GM18508 (cell line): ENCODE data around the gene NOTCH2NLA.
"Not testable (repeated sequence)": the region's sequence is repeated elsewhere in the genome, so short reads cannot be mapped to it uniquely, and the experiment has no call there.

Experiments
- ATAC-seq: cut with Tn5 transposase; IDR thresholded peaks from one replicate; pipeline ENCODE4 v1.9.1; 2021; ENCODE audit warnings: moderate number of reproducible peaks; ENCODE audit not compliant: insufficient read depth, unreplicated experiment

NOTCH2NLA gene

DNA sequence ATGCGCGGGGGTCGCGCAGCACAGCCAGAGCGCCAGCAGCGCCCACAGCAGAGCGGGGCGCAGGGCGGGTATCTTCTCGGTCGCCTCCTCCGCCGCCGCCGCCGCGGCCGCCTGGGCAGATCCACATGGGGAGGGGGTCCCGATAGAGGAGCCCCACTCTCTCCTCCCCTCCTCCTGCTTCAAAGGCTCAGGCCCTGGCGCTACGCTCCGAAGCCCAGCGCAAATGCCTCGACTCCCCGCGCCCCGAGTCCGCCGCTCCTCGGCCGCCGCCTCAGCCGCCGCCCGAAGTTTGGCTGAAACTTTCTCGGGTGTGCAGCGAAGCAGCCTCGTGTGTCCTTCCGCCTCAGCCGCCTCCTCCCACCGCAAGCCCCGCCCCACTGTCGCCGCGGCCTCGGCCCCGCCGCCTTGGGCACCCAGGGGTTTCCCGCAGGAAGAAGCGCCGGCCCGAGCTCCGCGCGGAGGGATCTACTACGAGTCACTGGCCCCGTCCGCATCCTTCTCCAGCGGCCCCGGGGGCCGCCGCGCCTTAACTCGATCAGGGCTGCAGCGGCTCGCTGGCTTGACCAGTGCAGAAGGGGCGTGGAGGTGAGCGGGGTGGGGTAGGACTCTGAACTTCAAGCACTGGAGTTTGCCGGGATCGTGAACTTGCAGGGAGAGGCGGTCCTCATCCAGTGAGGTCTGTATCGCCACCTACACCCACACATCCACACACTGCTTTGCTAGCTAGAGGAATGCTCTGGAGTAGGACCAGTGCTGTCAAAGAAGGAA is at the start of gene NOTCH2NLA:
TSS of gene NOTCH2NLA (minus strand) at position 312 of the 768 bp plus-strand sequence. CDS start 39,684 bp downstream, outside the sequence.
- ATAC-seq, result not testable (repeated sequence)

GRCh38 chr1:146278346-146278745 is 49.5 kb upstream of the NOTCH2NLA start:
- peak; percentile 38 for ATAC-seq

- not testable (repeated sequence) for ATAC-seq
Measured at GRCh38 chr1:146277087-146277486, 48.3 kb upstream of the NOTCH2NLA start.

DNA sequence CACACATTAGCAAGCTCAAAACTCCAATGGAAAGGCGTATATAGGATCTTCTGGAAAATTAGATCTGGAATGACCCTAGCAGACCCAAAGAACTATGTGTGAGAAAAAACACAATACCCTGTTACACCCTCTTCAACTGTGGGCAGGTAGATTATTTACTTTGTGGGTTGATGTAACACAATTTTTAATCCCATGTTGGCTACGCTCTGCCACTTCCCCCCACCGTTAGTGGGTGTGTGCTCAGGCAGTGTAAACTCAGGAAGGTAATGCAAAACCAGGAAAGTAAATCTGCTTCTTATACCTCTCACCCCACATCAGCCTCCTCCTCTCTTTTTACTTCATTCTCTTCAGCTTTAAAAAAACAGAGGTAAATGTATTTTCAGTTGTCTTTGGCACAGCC is 45.3 kb upstream of the NOTCH2NLA start:
- not testable (repeated sequence) for ATAC-seq

- not testable (repeated sequence) for ATAC-seq
Measured at GRCh38 chr1:146273194-146273593, 44.4 kb upstream of the NOTCH2NLA start.

DNA sequence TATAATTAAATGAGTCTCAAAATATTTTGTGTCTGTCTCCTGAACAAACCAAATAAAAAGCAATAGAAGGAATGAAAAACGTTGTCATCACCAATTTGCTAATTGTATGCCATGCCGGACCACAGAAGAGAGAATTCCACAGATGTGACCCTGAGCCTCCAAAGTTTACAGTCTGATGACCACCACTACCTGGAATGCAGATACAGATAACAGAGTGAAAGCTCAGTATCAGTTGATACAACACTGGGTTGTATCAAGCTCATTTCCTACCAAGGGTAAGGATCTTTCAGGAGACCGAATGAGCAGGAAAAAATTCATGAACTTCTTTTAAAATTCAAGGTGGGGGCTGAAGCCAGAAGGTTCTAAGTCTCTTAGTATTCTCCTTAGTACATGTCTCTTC is 43.9 kb upstream of the NOTCH2NLA start:
- ATAC-seq, result not testable (repeated sequence)

DNA sequence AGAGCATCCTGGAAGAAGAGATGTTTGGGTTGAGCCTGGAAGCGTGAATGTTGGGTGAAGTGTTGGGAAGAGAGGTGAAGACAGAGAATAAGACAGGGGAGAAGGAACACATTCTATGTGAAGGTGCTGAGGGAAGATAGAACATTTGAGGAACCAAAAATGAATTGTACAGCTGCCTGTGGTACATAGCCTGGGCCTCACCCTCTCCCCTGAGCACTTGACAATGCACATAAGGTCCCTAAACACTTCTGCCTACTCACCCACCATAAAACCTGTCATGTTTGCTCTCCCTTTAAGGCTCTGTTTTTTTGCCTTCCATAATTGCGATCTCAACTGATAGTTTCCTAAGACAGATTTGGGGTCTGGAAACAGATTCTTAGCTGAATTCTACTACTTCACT is 43.2 kb upstream of the NOTCH2NLA start:
- ATAC-seq, result not testable (repeated sequence)

GRCh38 chr1:146270129-146270528 is 41.3 kb upstream of the NOTCH2NLA start:
- ATAC-seq, result not testable (repeated sequence)

GRCh38 chr1:146266179-146266748 is 37.4 kb upstream of the NOTCH2NLA start:
- ATAC-seq, result not testable (repeated sequence)

- ATAC-seq, result not testable (repeated sequence)
Measured at GRCh38 chr1:146264761-146265160, 35.9 kb upstream of the NOTCH2NLA start.

- not testable (repeated sequence) for ATAC-seq
Measured at GRCh38 chr1:146260006-146260730, 31.3 kb upstream of the NOTCH2NLA start.

- ATAC-seq, result not testable (repeated sequence)
Measured at GRCh38 chr1:146257992-146258552, 29.3 kb upstream of the NOTCH2NLA start.

- not testable (repeated sequence) for ATAC-seq
Measured at GRCh38 chr1:146254569-146255197, 25.9 kb upstream of the NOTCH2NLA start.

DNA sequence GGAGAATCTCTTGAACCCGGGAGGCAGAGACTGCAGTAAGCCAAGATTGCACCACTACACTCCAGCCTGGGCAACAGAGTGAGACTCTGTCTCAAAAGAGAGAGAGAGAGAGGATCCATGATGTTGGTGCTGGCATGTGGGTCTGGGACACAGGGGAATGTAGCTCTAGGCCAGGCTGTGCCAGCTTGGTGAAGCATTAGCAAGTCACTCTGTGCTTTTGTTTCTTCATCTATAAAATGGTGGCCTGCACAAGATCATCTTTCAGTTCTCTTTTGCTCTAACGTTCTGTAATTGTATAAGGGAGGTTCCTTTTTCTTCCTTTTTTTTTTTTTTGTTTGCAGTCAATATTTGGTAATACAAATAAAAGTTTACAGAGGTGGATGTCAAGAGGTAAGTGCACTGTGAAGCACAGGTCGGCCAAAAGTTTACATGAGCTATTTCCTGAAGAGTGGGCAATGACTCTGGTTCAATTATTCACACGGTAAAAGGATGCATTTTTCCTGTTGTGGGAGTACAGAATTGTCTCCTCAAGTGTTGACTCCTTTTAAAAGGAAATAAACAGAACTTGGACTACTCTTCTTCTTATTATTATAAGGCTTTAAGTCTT is 24.5 kb upstream of the NOTCH2NLA start:
- ATAC-seq, result not testable (repeated sequence)

DNA sequence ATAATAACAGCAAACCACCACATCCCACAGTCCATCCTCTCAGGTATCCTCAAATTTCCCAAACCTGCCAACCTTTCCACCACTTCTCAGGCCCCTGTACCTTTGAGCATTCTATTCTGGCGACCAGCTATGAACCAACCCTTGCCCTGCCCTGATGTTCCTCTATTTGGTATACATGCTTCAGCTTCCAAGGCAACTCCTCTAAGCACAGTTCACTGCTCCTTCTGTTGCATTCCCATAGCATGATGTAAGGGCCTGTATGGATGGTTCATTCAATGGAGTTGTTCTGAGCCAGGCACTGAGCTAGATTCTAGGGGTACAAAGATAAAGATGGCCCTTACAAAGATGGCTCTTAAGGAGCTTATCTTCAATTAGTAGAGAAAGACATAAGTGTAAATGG is 22.7 kb upstream of the NOTCH2NLA start:
- not testable (repeated sequence) for ATAC-seq

- ATAC-seq, result not testable (repeated sequence)
Measured at GRCh38 chr1:146248643-146249042, 19.8 kb upstream of the NOTCH2NLA start.

DNA sequence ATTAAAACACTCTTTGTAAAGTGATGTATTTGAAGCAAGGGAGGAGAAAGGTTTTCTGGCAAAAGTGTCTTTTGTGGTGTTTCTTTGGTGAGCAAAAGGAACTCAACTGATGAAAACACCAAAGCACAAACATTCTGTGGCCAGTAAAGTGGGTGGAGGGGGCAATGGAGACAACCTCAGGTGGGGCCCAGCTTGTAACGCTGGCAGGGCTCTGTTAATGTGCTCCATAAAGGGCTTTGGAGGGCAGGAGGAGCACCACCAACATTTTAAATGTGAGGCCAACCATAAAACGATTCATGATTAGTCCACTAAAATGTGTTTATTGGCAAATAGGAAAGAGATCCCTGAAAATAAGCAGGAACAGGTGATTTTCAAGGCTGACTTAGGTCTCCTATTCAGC is 7.8 kb upstream of the NOTCH2NLA start:
- ATAC-seq, result not testable (repeated sequence)

DNA sequence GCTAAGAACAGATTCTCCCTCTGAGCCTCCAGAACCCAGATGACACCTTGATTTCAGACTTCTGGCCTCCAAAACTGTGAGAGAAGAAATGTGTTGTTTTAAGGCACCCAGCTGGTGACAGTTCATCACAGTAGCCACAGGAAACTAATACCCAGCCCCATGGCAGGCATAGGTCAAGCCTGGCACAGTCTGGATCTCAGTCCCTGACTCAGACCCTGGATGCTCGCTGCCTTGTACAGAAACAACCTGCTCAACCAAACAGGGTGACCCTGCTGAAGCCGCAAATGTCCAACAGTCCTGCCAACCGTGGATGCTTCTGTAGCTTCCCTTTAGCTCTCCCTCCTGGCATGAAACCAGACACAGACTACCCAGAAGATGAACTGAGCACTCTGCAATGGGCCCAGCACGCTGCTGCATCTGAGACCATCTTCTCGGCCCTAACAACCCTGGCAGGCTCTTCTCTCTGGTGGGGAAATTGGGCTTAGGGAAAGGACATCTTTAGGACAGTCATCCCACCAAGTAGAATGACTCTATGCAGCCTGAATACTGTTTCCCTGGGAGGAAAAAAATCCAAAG is 7.3 kb upstream of the NOTCH2NLA start:
- not testable (repeated sequence) for ATAC-seq

GRCh38 chr1:146228144-146228682 is 608 bp downstream of the NOTCH2NLA start:
- ATAC-seq, result not testable (repeated sequence)
